SIG-M5 treated with dmso at 0.1 percent for 504 hours (cell line): ENCODE results near the gene UIMC1.
"Not testable (repeated sequence)": the region's sequence is repeated elsewhere in the genome, so short reads cannot be mapped to it uniquely, and the experiment has no call there.

Experiments
- DNase-seq: peaks from one replicate; lab custom pipeline; 2025; ENCODE audit not compliant: unreplicated experiment; lab: John Stamatoyannopoulos, UW

The UIMC1 gene

GRCh38 chr5:177010153-177010552 is 3.6 kb upstream of the UIMC1 start:
- DNase-seq = no peak

GRCh38 chr5:177008716-177009115 is 2.1 kb upstream of the UIMC1 start:
- no peak for DNase-seq

- DNase-seq = peak; percentile 60
Measured at GRCh38 chr5:177005619-177006264, 837 bp downstream of the UIMC1 start.

GRCh38 chr5:177004961-177005360 is 1.6 kb downstream of the UIMC1 start:
- no peak for DNase-seq

GRCh38 chr5:177003649-177004048 is 2.9 kb downstream of the UIMC1 start:
- no peak for DNase-seq

GRCh38 chr5:176999526-176999925 is 7.1 kb downstream of the UIMC1 start:
- DNase-seq = not testable (repeated sequence)

GRCh38 chr5:176998828-176999227 is 7.8 kb downstream of the UIMC1 start:
- no peak for DNase-seq

GRCh38 chr5:176996780-176997179 is 9.8 kb downstream of the UIMC1 start:
- DNase-seq = no peak

- DNase-seq = peak; percentile 57
Measured at GRCh38 chr5:176995896-176996767, 10.4 kb downstream of the UIMC1 start.

GRCh38 chr5:176995122-176995490 is 11.5 kb downstream of the UIMC1 start:
- no peak for DNase-seq

GRCh38 chr5:176994460-176995121 is 12.0 kb downstream of the UIMC1 start:
- peak; percentile 99 for DNase-seq

GRCh38 chr5:176993081-176993480 is 13.5 kb downstream of the UIMC1 start:
- not testable (repeated sequence) for DNase-seq

GRCh38 chr5:176987583-176987982 is 19.0 kb downstream of the UIMC1 start:
- DNase-seq = no peak

- no peak for DNase-seq
Measured at GRCh38 chr5:176986280-176986679, 20.3 kb downstream of the UIMC1 start.

GRCh38 chr5:176985516-176985915 is 21.1 kb downstream of the UIMC1 start:
- DNase-seq = no peak

- not testable (repeated sequence) for DNase-seq
Measured at GRCh38 chr5:176984176-176984575, 22.4 kb downstream of the UIMC1 start.

- not testable (repeated sequence) for DNase-seq
Measured at GRCh38 chr5:176983593-176983992, 23.0 kb downstream of the UIMC1 start.

GRCh38 chr5:176983112-176983511 is 23.5 kb downstream of the UIMC1 start:
- not testable (repeated sequence) for DNase-seq

GRCh38 chr5:176980818-176981217 is 25.8 kb downstream of the UIMC1 start:
- no peak for DNase-seq

GRCh38 chr5:176979669-176980068 is 26.9 kb downstream of the UIMC1 start:
- DNase-seq = no peak

GRCh38 chr5:176965633-176966032 is 40.9 kb downstream of the UIMC1 start:
- no peak for DNase-seq

GRCh38 chr5:176959051-176959450 is 47.5 kb downstream of the UIMC1 start:
- DNase-seq = peak; percentile 63
